Cardiac septum (tissue), 1 donor: Measurements from ENCODE around the gene HOXA10. TPM values are rescaled to one million over a fixed set of nuclear protein-coding genes. Genes with fewer than 3 reads are reported as not detected.

Source experiments
- DNase-seq: peaks from one replicate; pipeline ENCODE4 v3.0.0-alpha.2; 2020; ENCODE audit warnings: low spot score
- intact Hi-C: fragments of 100-400 bp; cut with DNase I; formaldehyde crosslinking; loops from one replicate; pipeline ENCODE4 v1.14.0; 2022
- microRNA-seq: library from miRNA; unstranded; fragments of <30 nt; microRNA quantifications from one replicate; pipeline ENCODE4 v1.2.0, GENCODE V29; 2020
- total RNA-seq: library from RNA; stranded (reverse); fragmentation: NEBNext Ultra II Directional; extraction: Animal tissue kit (Norgen Biotek cat#: 25700); gene quantifications from one replicate; pipeline ENCODE4 v1.2.1, GENCODE V29; 2021
- donor health status: DM: no; HTN: no; CAD: no.

Gene HOXA10
- total RNA-seq, 1 donor from 2014 or later = not detected

GRCh38 chr7:27128776-27129728, 45.1 kb downstream of the HOXA10 start:
- intact Hi-C loops = no loop called here
- DNase-seq = peak; percentile 69

DNA sequence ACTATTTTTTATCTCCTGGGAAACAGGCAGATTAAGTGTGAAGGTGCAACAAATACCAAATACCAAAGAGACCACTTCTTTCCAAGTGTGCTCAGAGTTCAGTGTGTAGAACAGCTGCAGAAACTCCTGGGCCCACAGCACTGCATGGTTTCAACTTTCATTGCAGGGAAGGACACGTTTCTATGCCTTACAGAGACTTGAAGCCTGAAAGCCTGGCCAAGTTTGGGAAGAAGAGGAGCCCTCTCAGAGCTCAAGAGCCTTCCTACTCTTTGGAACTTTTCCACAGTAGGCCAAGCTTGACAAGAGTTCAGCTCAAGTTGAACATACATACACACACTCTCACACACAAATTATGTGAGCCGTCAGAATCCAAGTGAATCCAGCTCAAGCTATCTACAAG, 46.1 kb downstream of the HOXA10 start:
- intact Hi-C loops = no loop called here
- no peak for DNase-seq

GRCh38 chr7:27126596-27127327, 47.4 kb downstream of the HOXA10 start:
- DNase-seq = no peak
- intact Hi-C loops = no loop called here

GRCh38 chr7:27125986-27126394, 48.1 kb downstream of the HOXA10 start:
- intact Hi-C loops = no loop called here
- DNase-seq = no peak

DNA sequence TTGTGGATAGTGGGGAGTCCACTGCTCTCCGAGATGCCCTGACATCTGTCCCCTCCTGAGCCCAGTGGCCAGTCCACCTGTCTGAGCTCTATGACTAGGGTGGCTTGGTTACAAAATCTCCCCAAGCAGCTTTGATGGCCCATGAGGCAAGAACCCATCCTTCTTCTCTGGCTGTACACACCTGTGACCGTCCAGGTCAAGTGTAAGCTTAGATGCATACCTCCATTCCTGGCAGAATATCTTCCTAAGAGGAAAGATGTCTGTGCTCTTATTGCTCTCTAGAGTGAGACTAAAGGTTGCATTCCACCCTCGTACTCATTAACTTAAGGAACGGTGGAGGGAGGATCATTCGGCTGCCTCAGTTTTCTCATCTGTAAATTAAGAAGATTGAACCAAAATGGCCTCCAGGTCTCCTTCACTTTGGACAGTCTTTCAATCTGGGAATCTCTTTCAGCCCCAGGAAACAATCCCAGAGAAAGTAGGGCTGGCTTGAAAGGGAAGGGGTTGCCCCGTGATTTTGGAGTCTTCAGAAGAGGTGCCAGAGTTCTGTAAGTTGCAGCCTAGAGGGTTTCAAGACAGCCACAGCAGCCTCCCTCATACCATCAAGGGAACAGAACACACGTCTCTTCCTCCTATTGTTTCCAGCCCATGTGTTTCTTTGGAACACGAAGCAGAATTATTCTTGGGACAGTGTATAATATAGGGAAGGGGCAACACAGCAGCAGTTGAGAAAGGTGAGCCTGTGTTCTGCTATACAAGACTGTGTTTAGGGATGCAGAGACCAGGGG, 49.0 kb downstream of the HOXA10 start:
- intact Hi-C loops = no loop called here
- no peak for DNase-seq

DNA sequence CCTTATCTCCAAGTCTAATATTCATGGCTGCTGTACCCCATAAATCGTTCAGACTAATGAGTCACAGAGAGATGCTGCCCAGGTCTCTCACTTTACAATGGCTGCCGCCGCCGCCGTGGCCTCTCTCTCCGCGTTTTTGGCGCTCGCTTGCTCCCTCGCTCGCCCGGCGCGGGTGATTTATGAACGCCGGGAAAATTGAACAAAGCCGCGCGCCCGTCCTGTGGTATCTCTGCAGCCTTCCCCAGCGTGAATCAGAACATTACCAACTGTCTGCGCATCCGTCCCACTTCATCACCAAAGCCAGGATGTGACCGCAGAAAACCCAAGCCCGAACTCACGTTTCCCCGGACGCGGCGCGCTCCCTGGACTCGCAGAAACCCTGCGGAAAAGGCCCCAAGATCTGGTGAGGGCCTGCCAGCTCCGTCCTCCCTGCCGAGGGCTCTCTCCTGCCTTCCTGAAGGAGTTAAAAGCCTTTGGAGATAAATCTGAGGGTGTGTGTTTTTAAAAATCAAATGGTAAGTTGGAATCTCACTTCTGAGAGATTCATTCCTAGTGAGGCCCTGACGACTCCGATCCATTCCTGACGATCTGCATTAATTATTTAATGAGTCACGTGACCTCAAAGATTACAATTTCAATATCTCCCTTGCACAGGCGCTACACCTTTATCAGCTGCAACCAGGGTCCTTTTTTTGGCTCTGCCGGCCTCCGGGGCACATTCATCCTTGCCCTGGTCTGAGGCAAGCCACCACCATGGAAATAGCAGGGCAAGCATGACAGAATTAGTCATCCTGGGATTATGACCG, 49.8 kb downstream of the HOXA10 start:
- intact Hi-C loops = no loop called here
- peak; percentile 35 for DNase-seq

DNA sequence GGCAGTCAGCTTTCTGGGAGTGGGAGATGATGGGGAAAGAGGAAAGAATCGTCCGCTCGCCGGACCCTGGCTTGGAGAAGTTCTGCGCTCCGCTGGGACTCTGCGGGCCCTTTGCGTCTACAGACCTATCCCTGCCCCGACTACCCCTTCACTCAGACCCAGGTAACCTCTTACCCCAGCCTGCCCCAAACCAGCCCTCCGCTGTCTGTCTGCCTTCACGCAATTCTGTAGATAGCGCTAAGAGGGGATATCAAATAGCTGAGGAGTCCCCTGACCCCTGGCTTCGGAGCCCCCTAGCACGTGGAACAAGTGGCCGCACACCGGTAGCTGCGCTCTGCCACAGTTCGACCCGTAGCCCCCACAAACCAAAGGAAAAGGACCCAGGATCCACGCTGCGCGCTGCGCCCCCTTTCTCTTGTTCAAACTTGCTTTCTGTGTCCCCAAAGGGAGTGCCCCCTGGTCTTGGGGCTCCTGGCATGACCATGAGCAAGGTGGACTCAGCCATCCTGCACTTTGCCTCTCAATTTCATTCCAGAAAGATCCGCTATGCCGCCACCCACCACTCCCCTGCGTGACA, 50.6 kb downstream of the HOXA10 start:
- intact Hi-C loops = no loop called here
- DNase-seq = peak; percentile 67

- intact Hi-C loops = no loop called here
- DNase-seq = no peak
Measured at GRCh38 chr7:27123007-27123476, 51.1 kb downstream of the HOXA10 start.

- intact Hi-C loops = no loop called here
- DNase-seq = peak; percentile 75
Measured at GRCh38 chr7:27122077-27122910, 51.8 kb downstream of the HOXA10 start.

DNA sequence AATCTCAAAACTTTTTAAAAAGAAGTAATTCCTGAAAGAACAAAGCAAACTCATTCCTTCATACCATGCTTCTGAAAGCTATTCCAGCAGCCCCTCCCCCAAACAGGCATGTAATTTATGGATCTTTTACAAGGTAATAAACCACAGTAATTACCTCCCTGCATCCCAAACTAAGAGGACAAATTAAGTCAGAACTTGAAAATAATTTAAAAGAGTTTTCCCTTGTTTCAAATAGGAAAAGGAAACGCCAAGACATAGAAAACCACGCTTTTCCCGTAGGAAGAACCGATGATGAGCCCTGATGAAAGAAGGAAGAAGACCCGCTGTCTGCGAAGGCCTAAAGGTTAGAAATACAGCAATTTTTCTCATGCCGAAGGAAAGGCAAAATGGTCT, 52.4 kb downstream of the HOXA10 start:
- intact Hi-C loops = no loop called here
- no peak for DNase-seq

Small RNA genes within 50 kb of the gene (microRNA-seq; reads per million reads assigned to microRNA genes)
- gene MIR196B = 13.3 reads per million, percentile 26 among the genes with 10 or more reads in this experiment

Other genes with a start within 250 kb of the HOXA10 start
- gene HOXA1, start 78.3 kb downstream of the HOXA10 start, total RNA-seq = 0.19 TPM
- 0.30 TPM for gene HOXA2, start 71.6 kb downstream of the HOXA10 start, total RNA-seq
- gene HOXA4, start 43.6 kb downstream of the HOXA10 start, total RNA-seq = 1.1 TPM
- 0.30 TPM for gene HOXA5, start 30.6 kb downstream of the HOXA10 start, total RNA-seq
- not detected for gene HOXA6, start 26.5 kb downstream of the HOXA10 start, total RNA-seq
- gene HOXA3, start 21.7 kb downstream of the HOXA10 start, total RNA-seq = 0.40 TPM
- not detected for gene HOXA7, start 17.6 kb downstream of the HOXA10 start, total RNA-seq
- gene HOXA9, start 8.8 kb downstream of the HOXA10 start, total RNA-seq = not detected
- gene HOXA11, start 10.9 kb upstream of the HOXA10 start, total RNA-seq = not detected
- not detected for gene HOXA13, start 25.8 kb upstream of the HOXA10 start, total RNA-seq
- not detected for gene EVX1, start 68.5 kb upstream of the HOXA10 start, total RNA-seq